ENCODE data around the gene SIPA1L2. TPM values are rescaled to one million over a fixed set of nuclear protein-coding genes. Genes with fewer than 3 reads are reported as not detected.
A peak's percentile ranks its signal among the peaks of the same experiment; 100 is the strongest.

Gene SIPA1L2
- total and polyA plus RNA-seq, 2 experiments from 2014 or later, result 1.1 to 5.9 TPM

DNA sequence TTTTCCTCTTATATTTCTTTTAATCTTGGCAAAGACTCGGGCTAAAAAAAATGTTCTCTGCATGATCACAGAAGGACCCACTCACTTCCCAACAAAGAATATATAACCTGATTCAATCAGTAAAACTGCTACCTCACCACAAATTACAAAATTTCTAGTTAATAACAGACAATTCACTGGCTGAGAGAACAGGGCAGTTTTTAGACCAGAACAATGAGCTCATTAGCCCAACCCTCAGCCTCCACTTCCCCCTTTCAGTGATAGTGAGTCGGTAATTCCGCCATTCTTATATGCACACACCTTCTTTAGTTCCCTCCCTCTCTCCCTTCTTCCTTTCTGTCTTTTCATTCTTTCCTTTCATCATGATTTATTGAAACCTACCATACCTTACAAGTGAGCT, 8.9 kb downstream of the SIPA1L2 start:
- Histone ChIP-seq H4K20me1 (ENCODE audit: insufficient read depth) (no peaks in the 10 kb centered on the region), H3K4me2 (ENCODE audit: unreplicated experiment) (no peak overlapping the region), H3K27ac (no peak overlapping the region), H2AFZ (no peak overlapping the region), H3F3A (ENCODE audit: insufficient read depth) (no peaks in the 10 kb centered on the region), H3K4me1 (ENCODE audit: insufficient read depth) (peaks cover 12% of the 10 kb centered on the region; the same call in 1 of the 2 replicates), H3K9ac (no peak overlapping the region), H3K79me2 (ENCODE audit: insufficient read depth) (no peaks in the 10 kb centered on the region), H3K36me3 (ENCODE audit: low read depth) (no peaks in the 10 kb centered on the region), H3K9me2 (ENCODE audit: insufficient read depth) (no peaks in the 10 kb centered on the region), H3K4me3 (no peak overlapping the region), H3K27me3 (replicated peaks; ENCODE audit: insufficient read depth) (no peaks in the 10 kb centered on the region), H3K9me3 (ENCODE audit: low read depth) (no peaks in the 10 kb centered on the region)
- in situ Hi-C loops (cut with MboI), result no loop called here
- TF ChIP-seq EZH2phosphoT487 (IDR thresholded peaks at IDR 0.05; ENCODE audit: insufficient read depth, low read depth) (no peak), EZH2 (IDR thresholded peaks at IDR 0.05; ENCODE audit: insufficient read depth, poor library complexity, severe bottlenecking) (no peak)
- DNase-seq, result no peak
- 98 to 99% methylated on average over 3 of the region's 3 CpGs for WGBS, 2 experiments (ENCODE audit: low coverage in 1 of 2, low lambda C conversion rate in 2 of 2, missing lambda C conversion rate in 2 of 2)

DNA sequence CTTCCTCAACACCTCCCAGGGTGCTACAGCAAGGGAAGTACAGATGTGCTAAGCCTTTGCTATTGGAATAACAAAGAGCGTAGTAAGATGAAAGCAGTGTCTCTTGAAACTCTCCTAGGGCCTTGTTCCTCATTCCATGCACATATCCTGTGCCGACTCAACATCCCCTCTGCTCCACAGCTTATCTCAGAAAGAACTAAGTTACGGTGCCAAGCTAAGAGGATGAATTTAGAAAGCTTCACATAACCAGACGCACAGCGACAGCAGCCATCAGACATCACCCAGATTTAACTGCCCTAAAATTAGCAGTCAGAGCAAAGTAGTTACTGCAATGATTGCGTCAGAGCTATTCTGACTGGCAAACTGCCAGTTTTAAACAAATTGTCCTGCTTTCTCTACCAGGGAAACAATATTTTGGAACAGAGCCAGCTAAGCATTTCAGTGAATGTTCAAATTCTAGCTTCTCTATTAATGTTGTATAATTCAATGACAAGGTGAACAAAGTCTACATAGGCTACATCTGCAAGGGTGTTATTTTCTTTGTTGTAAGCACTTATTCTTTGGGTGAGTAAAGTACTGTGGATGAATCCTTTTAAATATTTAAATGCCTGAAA, 9.5 kb downstream of the SIPA1L2 start:
- Histone ChIP-seq H3K36me3 (ENCODE audit: low read depth) (no peaks in the 10 kb centered on the region), H3K4me2 (ENCODE audit: unreplicated experiment) (no peak overlapping the region), H3K27ac (no peak overlapping the region), H2AFZ (no peak overlapping the region), H3F3A (ENCODE audit: insufficient read depth) (no peaks in the 10 kb centered on the region), H3K79me2 (ENCODE audit: insufficient read depth) (no peaks in the 10 kb centered on the region), H3K4me3 (no peak overlapping the region), H3K9me2 (ENCODE audit: insufficient read depth) (no peaks in the 10 kb centered on the region), H3K4me1 (ENCODE audit: insufficient read depth) (peaks cover 12% of the 10 kb centered on the region; the same call in 1 of the 2 replicates), H3K9me3 (ENCODE audit: low read depth) (no peaks in the 10 kb centered on the region), H3K9ac (no peak overlapping the region), H3K27me3 (replicated peaks; ENCODE audit: insufficient read depth) (no peaks in the 10 kb centered on the region), H4K20me1 (ENCODE audit: insufficient read depth) (no peaks in the 10 kb centered on the region)
- peak; percentile 42 for DNase-seq
- in situ Hi-C loops (cut with MboI), result no loop called here
- TF ChIP-seq EZH2phosphoT487 (IDR thresholded peaks at IDR 0.05; ENCODE audit: insufficient read depth, low read depth) (no peak), EZH2 (IDR thresholded peaks at IDR 0.05; ENCODE audit: insufficient read depth, poor library complexity, severe bottlenecking) (no peak)
- 52 to 58% methylated on average over 6 of the region's 6 CpGs for WGBS, 2 experiments (ENCODE audit: low coverage in 1 of 2, low lambda C conversion rate in 2 of 2, missing lambda C conversion rate in 2 of 2)

GRCh38 chr1:232617237-232617636, 12.7 kb downstream of the SIPA1L2 start:
- DNase-seq, result no peak
- H3K4me1 ChIP-seq (ENCODE audit: insufficient read depth), result peaks cover 22% of the 10 kb centered on the region
- 91 to 100% methylated on average over 1 of the region's 1 CpG for WGBS, 2 experiments (ENCODE audit: low coverage in 1 of 2, low lambda C conversion rate in 2 of 2, missing lambda C conversion rate in 2 of 2)
- TF ChIP-seq EZH2phosphoT487 (IDR thresholded peaks at IDR 0.05; ENCODE audit: insufficient read depth, low read depth) (no peak), EZH2 (IDR thresholded peaks at IDR 0.05; ENCODE audit: insufficient read depth, poor library complexity, severe bottlenecking) (no peak)
- no peaks in the 10 kb centered on the region for H4K20me1 ChIP-seq (ENCODE audit: insufficient read depth)
- no peak overlapping the region for H3K4me2 ChIP-seq (ENCODE audit: unreplicated experiment)
- no peaks in the 10 kb centered on the region for H3K9me3 ChIP-seq (ENCODE audit: low read depth)
- in situ Hi-C loops (cut with MboI), result no loop called here
- H3K4me3 ChIP-seq, result no peak overlapping the region
- no peaks in the 10 kb centered on the region for H3K27me3 ChIP-seq (replicated peaks; ENCODE audit: insufficient read depth)
- H3K79me2 ChIP-seq (ENCODE audit: insufficient read depth), result no peaks in the 10 kb centered on the region
- H2AFZ ChIP-seq, result no peak overlapping the region
- peaks cover 18% of the 10 kb centered on the region; the same call in 1 of the 2 replicates for H3F3A ChIP-seq (ENCODE audit: insufficient read depth)
- no peak overlapping the region for H3K9ac ChIP-seq
- no peak overlapping the region for H3K27ac ChIP-seq
- H3K9me2 ChIP-seq (ENCODE audit: insufficient read depth), result no peaks in the 10 kb centered on the region
- H3K36me3 ChIP-seq (ENCODE audit: low read depth), result no peaks in the 10 kb centered on the region

DNA sequence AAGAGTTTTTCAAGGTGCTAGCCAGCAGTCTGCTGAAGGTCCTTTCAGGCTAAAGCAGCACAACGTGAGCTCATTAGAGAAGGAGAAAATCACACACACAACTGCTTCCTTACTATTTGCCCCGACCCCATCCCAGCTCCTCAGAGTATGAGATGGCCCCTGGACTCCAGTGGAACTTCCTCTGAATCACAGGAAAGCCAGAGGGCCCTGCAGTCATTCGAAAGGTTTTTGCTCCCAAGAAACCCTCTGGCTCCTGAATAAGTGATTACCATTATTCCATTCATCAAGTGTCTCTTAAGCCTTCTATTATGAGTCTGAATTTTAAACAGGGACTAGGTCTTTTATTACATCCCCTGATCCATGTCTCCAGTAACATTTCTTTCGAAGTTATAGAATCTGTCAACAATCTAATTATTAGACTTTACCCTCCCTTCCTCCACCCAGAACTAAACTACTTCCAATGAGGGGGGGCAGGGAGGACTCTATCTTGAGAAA, 14.6 kb downstream of the SIPA1L2 start:
- Histone ChIP-seq H3K4me2 (ENCODE audit: unreplicated experiment) (no peak overlapping the region), H3K9me3 (ENCODE audit: low read depth) (no peaks in the 10 kb centered on the region), H2AFZ (no peak overlapping the region), H3K4me3 (no peak overlapping the region), H4K20me1 (ENCODE audit: insufficient read depth) (no peaks in the 10 kb centered on the region), H3K27ac (no peak overlapping the region), H3F3A (ENCODE audit: insufficient read depth) (peaks cover 18% of the 10 kb centered on the region; the same call in 1 of the 2 replicates), H3K9ac (no peak overlapping the region), H3K9me2 (ENCODE audit: insufficient read depth) (no peaks in the 10 kb centered on the region), H3K27me3 (replicated peaks; ENCODE audit: insufficient read depth) (no peaks in the 10 kb centered on the region), H3K79me2 (ENCODE audit: insufficient read depth) (no peaks in the 10 kb centered on the region), H3K4me1 (ENCODE audit: insufficient read depth) (peaks cover 19% of the 10 kb centered on the region), H3K36me3 (ENCODE audit: low read depth) (no peaks in the 10 kb centered on the region)
- in situ Hi-C loops (cut with MboI), result no loop called here
- DNase-seq, result no peak
- 90 to 98% methylated on average over 4 of the region's 4 CpGs for WGBS, 2 experiments (ENCODE audit: low coverage in 1 of 2, low lambda C conversion rate in 2 of 2, missing lambda C conversion rate in 2 of 2)
- TF ChIP-seq EZH2 (IDR thresholded peaks at IDR 0.05; ENCODE audit: insufficient read depth, poor library complexity, severe bottlenecking) (no peak), EZH2phosphoT487 (IDR thresholded peaks at IDR 0.05; ENCODE audit: insufficient read depth, low read depth) (no peak)

Data from GM23248 (cell line).